Panc1 (cell line): ENCODE results near the gene FBXW8.

Experiments used
- CTCF ChIP-seq: fragments of 450-650 bp; IDR thresholded peaks from 2 replicates; pipeline ENCODE4 v1.5.1; 2017; ENCODE audit warnings: mild to moderate bottlenecking
- POLR2AphosphoS5 ChIP-seq: IDR thresholded peaks from 2 replicates; pipeline ENCODE4 v1.6.1; 2012; ENCODE audit warnings: mild to moderate bottlenecking, low read depth, low read length, moderate library complexity

DNA sequence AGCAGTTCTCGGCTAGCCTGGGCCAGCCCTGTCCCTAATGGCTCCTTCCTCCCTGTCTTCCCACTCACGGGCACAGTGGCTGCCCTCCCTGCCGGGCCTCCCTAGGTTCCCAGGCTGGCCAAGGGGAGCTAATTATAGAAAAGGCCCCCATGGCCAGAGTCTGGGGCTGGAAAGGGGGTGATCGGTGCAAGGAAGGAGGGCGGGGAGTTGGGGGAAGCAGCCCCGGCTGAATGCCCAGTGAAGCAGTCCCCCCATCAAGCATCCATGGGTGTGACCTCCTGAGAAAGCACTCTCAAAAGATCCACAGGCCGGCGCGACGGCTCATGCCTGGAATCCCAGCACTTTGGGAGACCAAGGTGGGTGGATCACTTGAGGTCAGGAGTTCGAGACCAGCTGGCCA lies 133.6 kb downstream of the FBXW8 start:
- TF ChIP-seq CTCF: no peak
- no peak for TF ChIP-seq POLR2AphosphoS5
